Ovary (tissue), 3 donors: ENCODE results near the gene LRIF1.
A peak's percentile ranks its signal among the peaks of the same experiment; 100 is the strongest.

Experiments used
- CTCF ChIP-seq, 3 donors: fragments of 450-650 bp in 2 of 3; fragments of 200-600 bp in 1 of 3; IDR thresholded peaks; one replicate each; pipeline versions ENCODE4 v1.5.1 to v1.8.0; 2016 to 2022; ENCODE audit warnings: antibody characterized with exemption in 3 of 3, mild to moderate bottlenecking in 1 of 3
- POLR2A ChIP-seq: fragments of 450-650 bp; IDR thresholded peaks from one replicate; pipeline ENCODE4 v1.6.1; 2017; ENCODE audit warnings: antibody characterized with exemption, mild to moderate bottlenecking, moderate library complexity
- donor health status: DM: no; HTN: no; CAD: no.

- TF ChIP-seq CTCF (IDR thresholded peaks at IDR 0.05) (peak; percentile 27 to 77 (median 76)), POLR2A (peak; percentile 93)
Measured at GRCh38 chr1:110963691-110964454, at the start of gene LRIF1.
